Measurements from ENCODE around the gene NDE1.
"Not testable (repeated sequence)": the region's sequence is repeated elsewhere in the genome, so short reads cannot be mapped to it uniquely, and the experiment has no call there.

The NDE1 gene

GRCh38 chr16:15725641-15726240 is 75.7 kb downstream of the NDE1 start:
- H3K9ac ChIP-seq = no peak overlapping the region
- no peak overlapping the region for H3K4me3 ChIP-seq (IDR thresholded peaks at IDR 0.05; ENCODE audit: insufficient read depth, low read depth, low read length)
- no peaks in the 10 kb centered on the region for H3K27me3 ChIP-seq (ENCODE audit: insufficient read depth, low read depth)
- H3K36me3 ChIP-seq (ENCODE audit: insufficient read depth) = peaks cover 3% of the 10 kb centered on the region; the same call in 1 of the 2 replicates
- H3K27ac ChIP-seq = no peak overlapping the region
- no peak overlapping the region for H2AFZ ChIP-seq (ENCODE audit: low read depth)
- no peaks in the 10 kb centered on the region for H4K20me1 ChIP-seq (ENCODE audit: insufficient read depth)
- no peaks in the 10 kb centered on the region for H3K4me1 ChIP-seq (ENCODE audit: low read depth, poor library complexity, severe bottlenecking)
- H3K79me2 ChIP-seq (ENCODE audit: insufficient read depth, low read depth) = no peaks in the 10 kb centered on the region
- TF ChIP-seq CTCF (conservative IDR thresholded peaks at IDR 0.05; ENCODE audit: low read depth, low read length) = no peak
- H3K4me2 ChIP-seq = no peak overlapping the region

- no peak overlapping the region for H2AFZ ChIP-seq (ENCODE audit: low read depth)
- no peak overlapping the region for H3K27ac ChIP-seq
- H3K4me3 ChIP-seq (IDR thresholded peaks at IDR 0.05; ENCODE audit: insufficient read depth, low read depth, low read length) = no peak overlapping the region
- H3K79me2 ChIP-seq (ENCODE audit: insufficient read depth, low read depth) = no peaks in the 10 kb centered on the region
- no peaks in the 10 kb centered on the region for H3K27me3 ChIP-seq (ENCODE audit: insufficient read depth, low read depth)
- H3K4me2 ChIP-seq = no peak overlapping the region
- no peaks in the 10 kb centered on the region for H4K20me1 ChIP-seq (ENCODE audit: insufficient read depth)
- no peak for TF ChIP-seq CTCF (conservative IDR thresholded peaks at IDR 0.05; ENCODE audit: low read depth, low read length)
- H3K36me3 ChIP-seq (ENCODE audit: insufficient read depth) = peaks cover 3% of the 10 kb centered on the region; the same call in 1 of the 2 replicates
- H3K4me1 ChIP-seq (ENCODE audit: low read depth, poor library complexity, severe bottlenecking) = no peaks in the 10 kb centered on the region
- no peak overlapping the region for H3K9ac ChIP-seq
Measured at GRCh38 chr16:15726715-15727114, 76.7 kb downstream of the NDE1 start.

GRCh38 chr16:15727697-15728096 is 77.7 kb downstream of the NDE1 start:
- H3K36me3 ChIP-seq (ENCODE audit: insufficient read depth); H4K20me1 ChIP-seq (ENCODE audit: insufficient read depth); H3K4me2 ChIP-seq; H3K4me3 ChIP-seq (IDR thresholded peaks at IDR 0.05; ENCODE audit: insufficient read depth, low read depth, low read length); H3K79me2 ChIP-seq (ENCODE audit: insufficient read depth, low read depth); H2AFZ ChIP-seq (ENCODE audit: low read depth); H3K9ac ChIP-seq; H3K4me1 ChIP-seq (ENCODE audit: low read depth, poor library complexity, severe bottlenecking); H3K27ac ChIP-seq; H3K27me3 ChIP-seq (ENCODE audit: insufficient read depth, low read depth): not testable (repeated sequence)

GRCh38 chr16:15729152-15729551 is 79.1 kb downstream of the NDE1 start:
- TF ChIP-seq CTCF (conservative IDR thresholded peaks at IDR 0.05; ENCODE audit: low read depth, low read length) = no peak
- Histone ChIP-seq H3K79me2 (ENCODE audit: insufficient read depth, low read depth) (no peaks in the 10 kb centered on the region), H3K27me3 (ENCODE audit: insufficient read depth, low read depth) (no peaks in the 10 kb centered on the region), H2AFZ (ENCODE audit: low read depth) (no peak overlapping the region), H3K36me3 (ENCODE audit: insufficient read depth) (peaks cover 2% of the 10 kb centered on the region; the same call in 1 of the 2 replicates), H4K20me1 (ENCODE audit: insufficient read depth) (no peaks in the 10 kb centered on the region), H3K4me3 (IDR thresholded peaks at IDR 0.05; ENCODE audit: insufficient read depth, low read depth, low read length) (no peak overlapping the region), H3K27ac (no peak overlapping the region), H3K4me1 (ENCODE audit: low read depth, poor library complexity, severe bottlenecking) (no peaks in the 10 kb centered on the region), H3K9ac (no peak overlapping the region), H3K4me2 (no peak overlapping the region)

- Histone ChIP-seq H3K36me3 (ENCODE audit: insufficient read depth) (no peaks in the 10 kb centered on the region), H3K9ac (no peak overlapping the region), H3K4me3 (IDR thresholded peaks at IDR 0.05; ENCODE audit: insufficient read depth, low read depth, low read length) (no peak overlapping the region), H3K27me3 (ENCODE audit: insufficient read depth, low read depth) (no peaks in the 10 kb centered on the region), H4K20me1 (ENCODE audit: insufficient read depth) (no peaks in the 10 kb centered on the region), H3K4me2 (no peak overlapping the region), H2AFZ (ENCODE audit: low read depth) (no peak overlapping the region), H3K4me1 (ENCODE audit: low read depth, poor library complexity, severe bottlenecking) (no peaks in the 10 kb centered on the region), H3K27ac (no peak overlapping the region), H3K79me2 (ENCODE audit: insufficient read depth, low read depth) (no peaks in the 10 kb centered on the region)
- TF ChIP-seq CTCF (conservative IDR thresholded peaks at IDR 0.05; ENCODE audit: low read depth, low read length) = no peak
Measured at GRCh38 chr16:15732416-15732815, 82.4 kb downstream of the NDE1 start.
